Ovary (tissue), 3 donors: ENCODE data around the gene FTCD.

Source experiments
- POLR2A ChIP-seq: fragments of 450-650 bp; IDR thresholded peaks from one replicate; pipeline ENCODE4 v1.6.1; 2017; ENCODE audit warnings: antibody characterized with exemption, mild to moderate bottlenecking, moderate library complexity
- TF ChIP-seq, protein P1 (sequence below), 3 donors: fragments of 450-650 bp in 2 of 3; fragments of 200-600 bp in 1 of 3; IDR thresholded peaks; one replicate each; pipeline versions ENCODE4 v1.5.1 to v1.8.0; 2016 to 2022; ENCODE audit warnings: antibody characterized with exemption in 3 of 3, mild to moderate bottlenecking in 1 of 3
- donor health status: DM: no; HTN: no; CAD: no.

DNA sequence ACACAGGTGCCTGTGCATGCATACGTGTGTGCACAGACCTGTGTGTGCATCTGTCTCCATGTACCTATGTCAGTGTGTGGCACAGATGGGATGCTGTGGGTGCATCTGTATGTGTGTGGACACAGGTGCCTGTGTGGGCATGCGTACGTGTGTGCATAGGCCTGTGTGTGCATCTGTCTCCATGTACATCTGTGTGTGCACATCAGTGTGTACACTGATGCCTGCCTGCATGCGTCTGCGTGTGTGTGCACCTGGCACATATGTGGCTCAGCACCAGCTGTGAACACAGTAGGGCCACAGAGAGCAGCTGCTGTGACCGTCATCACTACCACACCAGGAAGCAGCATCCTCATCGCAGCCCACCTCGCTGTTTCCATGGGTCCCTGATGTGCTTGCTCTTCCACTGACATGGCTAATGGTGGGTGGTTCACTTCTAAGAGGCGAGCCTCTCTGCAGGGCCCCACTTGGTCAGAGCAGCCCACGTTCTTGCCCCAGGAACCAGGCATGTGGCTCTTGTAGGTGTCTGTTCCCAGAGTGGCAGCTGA is 38.5 kb upstream of the FTCD start:
- no peak for TF ChIP-seq POLR2A
- TF ChIP-seq, protein P1, sequence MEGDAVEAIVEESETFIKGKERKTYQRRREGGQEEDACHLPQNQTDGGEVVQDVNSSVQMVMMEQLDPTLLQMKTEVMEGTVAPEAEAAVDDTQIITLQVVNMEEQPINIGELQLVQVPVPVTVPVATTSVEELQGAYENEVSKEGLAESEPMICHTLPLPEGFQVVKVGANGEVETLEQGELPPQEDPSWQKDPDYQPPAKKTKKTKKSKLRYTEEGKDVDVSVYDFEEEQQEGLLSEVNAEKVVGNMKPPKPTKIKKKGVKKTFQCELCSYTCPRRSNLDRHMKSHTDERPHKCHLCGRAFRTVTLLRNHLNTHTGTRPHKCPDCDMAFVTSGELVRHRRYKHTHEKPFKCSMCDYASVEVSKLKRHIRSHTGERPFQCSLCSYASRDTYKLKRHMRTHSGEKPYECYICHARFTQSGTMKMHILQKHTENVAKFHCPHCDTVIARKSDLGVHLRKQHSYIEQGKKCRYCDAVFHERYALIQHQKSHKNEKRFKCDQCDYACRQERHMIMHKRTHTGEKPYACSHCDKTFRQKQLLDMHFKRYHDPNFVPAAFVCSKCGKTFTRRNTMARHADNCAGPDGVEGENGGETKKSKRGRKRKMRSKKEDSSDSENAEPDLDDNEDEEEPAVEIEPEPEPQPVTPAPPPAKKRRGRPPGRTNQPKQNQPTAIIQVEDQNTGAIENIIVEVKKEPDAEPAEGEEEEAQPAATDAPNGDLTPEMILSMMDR (IDR thresholded peaks at IDR 0.05) = no peak
